Measurements from ENCODE around the gene KRT222.

Gene KRT222

GRCh38 chr17:40610359-40610758, 54.6 kb downstream of the KRT222 start:
- Histone ChIP-seq H3K36me3 (ENCODE audit: insufficient read depth) (no peaks in the 10 kb centered on the region), H3K4me3 (IDR thresholded peaks at IDR 0.05; ENCODE audit: insufficient read depth, low read depth, low read length) (no peak overlapping the region), H3K4me1 (ENCODE audit: low read depth, poor library complexity, severe bottlenecking) (peaks cover 8% of the 10 kb centered on the region), H4K20me1 (ENCODE audit: insufficient read depth) (no peaks in the 10 kb centered on the region), H2AFZ (ENCODE audit: low read depth) (no peak overlapping the region), H3K27me3 (ENCODE audit: insufficient read depth, low read depth) (no peaks in the 10 kb centered on the region), H3K4me2 (no peak overlapping the region), H3K79me2 (ENCODE audit: insufficient read depth, low read depth) (no peaks in the 10 kb centered on the region), H3K9ac (no peak overlapping the region), H3K27ac (no peak overlapping the region)
- no peak for TF ChIP-seq CTCF (conservative IDR thresholded peaks at IDR 0.05; ENCODE audit: low read depth, low read length)

- Histone ChIP-seq H3K27ac (no peak overlapping the region), H3K4me3 (IDR thresholded peaks at IDR 0.05; ENCODE audit: insufficient read depth, low read depth, low read length) (no peak overlapping the region), H3K79me2 (ENCODE audit: insufficient read depth, low read depth) (no peaks in the 10 kb centered on the region), H3K36me3 (ENCODE audit: insufficient read depth) (no peaks in the 10 kb centered on the region), H4K20me1 (ENCODE audit: insufficient read depth) (no peaks in the 10 kb centered on the region), H3K9ac (no peak overlapping the region), H2AFZ (ENCODE audit: low read depth) (no peak overlapping the region), H3K4me1 (ENCODE audit: low read depth, poor library complexity, severe bottlenecking) (no peaks in the 10 kb centered on the region), H3K4me2 (no peak overlapping the region), H3K27me3 (ENCODE audit: insufficient read depth, low read depth) (no peaks in the 10 kb centered on the region)
- no peak for TF ChIP-seq CTCF (conservative IDR thresholded peaks at IDR 0.05; ENCODE audit: low read depth, low read length)
These were observed 56.9 kb downstream of the KRT222 start for GRCh38 chr17:40608061-40608581.

GRCh38 chr17:40607641-40608040, 57.3 kb downstream of the KRT222 start:
- Histone ChIP-seq H3K36me3 (ENCODE audit: insufficient read depth) (no peaks in the 10 kb centered on the region), H3K4me1 (ENCODE audit: low read depth, poor library complexity, severe bottlenecking) (no peaks in the 10 kb centered on the region), H4K20me1 (ENCODE audit: insufficient read depth) (no peaks in the 10 kb centered on the region), H3K4me2 (no peak overlapping the region), H3K4me3 (IDR thresholded peaks at IDR 0.05; ENCODE audit: insufficient read depth, low read depth, low read length) (no peak overlapping the region), H2AFZ (ENCODE audit: low read depth) (no peak overlapping the region), H3K27ac (no peak overlapping the region), H3K79me2 (ENCODE audit: insufficient read depth, low read depth) (no peaks in the 10 kb centered on the region), H3K27me3 (ENCODE audit: insufficient read depth, low read depth) (no peaks in the 10 kb centered on the region), H3K9ac (no peak overlapping the region)
- TF ChIP-seq CTCF (conservative IDR thresholded peaks at IDR 0.05; ENCODE audit: low read depth, low read length), result no peak

GRCh38 chr17:40606548-40607353, 58.2 kb downstream of the KRT222 start:
- H3K4me1 ChIP-seq (ENCODE audit: low read depth, poor library complexity, severe bottlenecking), result no peaks in the 10 kb centered on the region
- no peaks in the 10 kb centered on the region for H3K79me2 ChIP-seq (ENCODE audit: insufficient read depth, low read depth)
- no peak overlapping the region for H3K9ac ChIP-seq
- H3K36me3 ChIP-seq (ENCODE audit: insufficient read depth), result no peaks in the 10 kb centered on the region
- no peak overlapping the region for H3K27ac ChIP-seq
- no peak for TF ChIP-seq CTCF (conservative IDR thresholded peaks at IDR 0.05; ENCODE audit: low read depth, low read length)
- H3K4me2 ChIP-seq, result no peak overlapping the region
- H2AFZ ChIP-seq (ENCODE audit: low read depth), result no peak overlapping the region
- no peaks in the 10 kb centered on the region for H3K27me3 ChIP-seq (ENCODE audit: insufficient read depth, low read depth)
- no peak overlapping the region for H3K4me3 ChIP-seq (IDR thresholded peaks at IDR 0.05; ENCODE audit: insufficient read depth, low read depth, low read length)
- no peaks in the 10 kb centered on the region for H4K20me1 ChIP-seq (ENCODE audit: insufficient read depth)
